ENCODE data around the gene KRT8.

- TF ChIP-seq, protein P1, sequence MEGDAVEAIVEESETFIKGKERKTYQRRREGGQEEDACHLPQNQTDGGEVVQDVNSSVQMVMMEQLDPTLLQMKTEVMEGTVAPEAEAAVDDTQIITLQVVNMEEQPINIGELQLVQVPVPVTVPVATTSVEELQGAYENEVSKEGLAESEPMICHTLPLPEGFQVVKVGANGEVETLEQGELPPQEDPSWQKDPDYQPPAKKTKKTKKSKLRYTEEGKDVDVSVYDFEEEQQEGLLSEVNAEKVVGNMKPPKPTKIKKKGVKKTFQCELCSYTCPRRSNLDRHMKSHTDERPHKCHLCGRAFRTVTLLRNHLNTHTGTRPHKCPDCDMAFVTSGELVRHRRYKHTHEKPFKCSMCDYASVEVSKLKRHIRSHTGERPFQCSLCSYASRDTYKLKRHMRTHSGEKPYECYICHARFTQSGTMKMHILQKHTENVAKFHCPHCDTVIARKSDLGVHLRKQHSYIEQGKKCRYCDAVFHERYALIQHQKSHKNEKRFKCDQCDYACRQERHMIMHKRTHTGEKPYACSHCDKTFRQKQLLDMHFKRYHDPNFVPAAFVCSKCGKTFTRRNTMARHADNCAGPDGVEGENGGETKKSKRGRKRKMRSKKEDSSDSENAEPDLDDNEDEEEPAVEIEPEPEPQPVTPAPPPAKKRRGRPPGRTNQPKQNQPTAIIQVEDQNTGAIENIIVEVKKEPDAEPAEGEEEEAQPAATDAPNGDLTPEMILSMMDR (IDR thresholded peaks at IDR 0.05; ENCODE audit: poor library complexity, severe bottlenecking), result no peak
- no peak for TF ChIP-seq POLR2AphosphoS5 (IDR thresholded peaks at IDR 0.05)
- no peak for TF ChIP-seq TAF1 (IDR thresholded peaks at IDR 0.05; ENCODE audit: low read depth)
- no peak for TF ChIP-seq REST (IDR thresholded peaks at IDR 0.05; ENCODE audit: borderline replicate concordance)
- TF ChIP-seq EP300 (conservative IDR thresholded peaks at IDR 0.05; ENCODE audit: poor library complexity, severe bottlenecking), result no peak
- TF ChIP-seq RAD21 (conservative IDR thresholded peaks at IDR 0.05), result no peak
These were observed 1.3 kb upstream of the KRT8 start for GRCh38 chr12:52906191-52906601.
